Measurements from ENCODE around the gene RYR2. TPM values are rescaled to one million over a fixed set of nuclear protein-coding genes. Genes with fewer than 3 reads are reported as not detected.

The RYR2 gene
- total RNA-seq, 6 experiments from 2014 or later: 0.05 to 0.17 TPM; not detected in 4

- peaks cover 6% of the 10 kb centered on the region; the same call in 1 of the 2 replicates for H3K27me3 Mint-ChIP-seq (ENCODE audit: insufficient read depth)
- H3K4me1 Mint-ChIP-seq (ENCODE audit: low read depth): peaks cover 17% of the 10 kb centered on the region
- no peak for TF ChIP-seq CTCF (IDR thresholded peaks at IDR 0.05)
- no peak overlapping the region for H3K27ac Mint-ChIP-seq
- no peak for DNase-seq
- H3K9me3 Mint-ChIP-seq: peaks cover 10% of the 10 kb centered on the region; the same call in 1 of the 2 replicates
- no peak overlapping the region for H3K4me3 Mint-ChIP-seq
- peaks cover 4% of the 10 kb centered on the region; the same call in 1 of the 2 replicates for H3K36me3 Mint-ChIP-seq (ENCODE audit: low read depth)
Observed at GRCh38 chr1:237867380-237867888, 825.5 kb downstream of the RYR2 start.

- DNase-seq: no peak
- Mint-ChIP-seq H3K27me3 (ENCODE audit: insufficient read depth) (peaks cover 6% of the 10 kb centered on the region; the same call in 1 of the 2 replicates), H3K4me3 (no peak overlapping the region), H3K9me3 (peaks cover 10% of the 10 kb centered on the region; the same call in 1 of the 2 replicates), H3K4me1 (ENCODE audit: low read depth) (peaks cover 29% of the 10 kb centered on the region), H3K27ac (no peak overlapping the region), H3K36me3 (ENCODE audit: low read depth) (peaks cover 4% of the 10 kb centered on the region; the same call in 1 of the 2 replicates)
- no peak for TF ChIP-seq CTCF (IDR thresholded peaks at IDR 0.05)
Observed at GRCh38 chr1:237868817-237869600, 827.0 kb downstream of the RYR2 start.

- TF ChIP-seq CTCF (IDR thresholded peaks at IDR 0.05): no peak
- no peak overlapping the region for H3K4me3 Mint-ChIP-seq
- peaks cover 35% of the 10 kb centered on the region for H3K4me1 Mint-ChIP-seq (ENCODE audit: low read depth)
- DNase-seq: peak; percentile 70
- peak overlapping the region; percentile 59; the same call in 1 of the 2 replicates for H3K27ac Mint-ChIP-seq
- peaks cover 4% of the 10 kb centered on the region; the same call in 1 of the 2 replicates for H3K36me3 Mint-ChIP-seq (ENCODE audit: low read depth)
- peaks cover 6% of the 10 kb centered on the region; the same call in 1 of the 2 replicates for H3K9me3 Mint-ChIP-seq
- H3K27me3 Mint-ChIP-seq (ENCODE audit: insufficient read depth): peaks cover 3% of the 10 kb centered on the region
Observed at GRCh38 chr1:237873487-237874211, 831.7 kb downstream of the RYR2 start.

- Mint-ChIP-seq H3K9me3 (peaks cover 6% of the 10 kb centered on the region; the same call in 1 of the 2 replicates), H3K36me3 (ENCODE audit: low read depth) (peaks cover 4% of the 10 kb centered on the region; the same call in 1 of the 2 replicates), H3K27ac (no peak overlapping the region), H3K4me3 (no peak overlapping the region), H3K27me3 (ENCODE audit: insufficient read depth) (peaks cover 3% of the 10 kb centered on the region), H3K4me1 (ENCODE audit: low read depth) (peaks cover 45% of the 10 kb centered on the region)
- no peak for TF ChIP-seq CTCF (IDR thresholded peaks at IDR 0.05)
- DNase-seq: no peak
Observed at GRCh38 chr1:237875291-237875690, 833.3 kb downstream of the RYR2 start.

GRCh38 chr1:237877631-237878030 lies 835.6 kb downstream of the RYR2 start:
- H3K27ac Mint-ChIP-seq: no peak overlapping the region
- no peak for DNase-seq
- H3K9me3 Mint-ChIP-seq: no peaks in the 10 kb centered on the region
- TF ChIP-seq CTCF (IDR thresholded peaks at IDR 0.05): no peak
- no peaks in the 10 kb centered on the region; the same call in 1 of the 2 replicates for H3K27me3 Mint-ChIP-seq (ENCODE audit: insufficient read depth)
- peaks cover 39% of the 10 kb centered on the region for H3K4me1 Mint-ChIP-seq (ENCODE audit: low read depth)
- no peaks in the 10 kb centered on the region for H3K36me3 Mint-ChIP-seq (ENCODE audit: low read depth)
- H3K4me3 Mint-ChIP-seq: no peak overlapping the region
